ENCODE results near the gene TAS2R9. TPM values are rescaled to one million over a fixed set of nuclear protein-coding genes. Genes with fewer than 3 reads are reported as not detected.

TAS2R9 gene
- total RNA-seq, 1 experiment from 2014 or later: not detected

GRCh38 chr12:10842862-10843261 lies 32.9 kb upstream of the TAS2R9 start:
- ChIA-PET CTCF (no interaction called here), RAD21 (ENCODE audit: low non-redundant PET in 1 of 2, low total read pairs in 2 of 2, uncharacterized antibody in 2 of 2, unreplicated experiment in 2 of 2) (no interaction called here), POLR2A (no interaction called here)
- H4K20me1 ChIP-seq (ENCODE audit: insufficient read depth): no peaks in the 10 kb centered on the region
- no peak overlapping the region for H3K4me3 ChIP-seq (replicated peaks in 1 of 2; ENCODE audit: low read depth in 1 of 2, low read length in 2 of 2)
- H3K9me2 ChIP-seq (ENCODE audit: insufficient read depth): no peaks in the 10 kb centered on the region
- TF ChIP-seq EZH2phosphoT487 (IDR thresholded peaks at IDR 0.05; ENCODE audit: borderline replicate concordance): no peak
- TF ChIP-seq REST (IDR thresholded peaks at IDR 0.05; ENCODE audit: low read depth): no peak
- TF ChIP-seq CTCF (IDR thresholded peaks at IDR 0.05 in 2 of 3, conservative IDR thresholded peaks at IDR 0.05 in 1 of 3; ENCODE audit: borderline replicate concordance in 1 of 3, insufficient read depth in 1 of 3, low read depth in 2 of 3, low read length in 2 of 3): no peak
- TF ChIP-seq ZFX (IDR thresholded peaks at IDR 0.05): no peak
- no peak for TF ChIP-seq POLR2AphosphoS5 (IDR thresholded peaks at IDR 0.05; ENCODE audit: low read depth, low read length)
- TF ChIP-seq EGR1 (IDR thresholded peaks at IDR 0.05; ENCODE audit: low read depth): no peak
- no peak for TF ChIP-seq ATF3 (IDR thresholded peaks at IDR 0.05)
- no peak for TF ChIP-seq JUND (IDR thresholded peaks at IDR 0.05)
- TF ChIP-seq ZBTB33 (IDR thresholded peaks at IDR 0.05; ENCODE audit: extremely low read depth, insufficient replicate concordance, low read length): no peak
- TF ChIP-seq EZH2 (IDR thresholded peaks at IDR 0.05): no peak
- no peak for TF ChIP-seq SRF (IDR thresholded peaks at IDR 0.05; ENCODE audit: low read depth)
- TF ChIP-seq MAX (IDR thresholded peaks at IDR 0.05): no peak
- TF ChIP-seq SP1 (IDR thresholded peaks at IDR 0.05; ENCODE audit: low read depth): no peak
- TF ChIP-seq FOSL1 (IDR thresholded peaks at IDR 0.05; ENCODE audit: low read depth): no peak
- no peak for TF ChIP-seq CBX3 (IDR thresholded peaks at IDR 0.05; ENCODE audit: low read depth)
- no peak for TF ChIP-seq YY1 (IDR thresholded peaks at IDR 0.05; ENCODE audit: extremely low read depth, insufficient replicate concordance, low read depth, low read length)
- TF ChIP-seq TCF7L2 (IDR thresholded peaks at IDR 0.05; ENCODE audit: borderline replicate concordance, extremely low read depth, insufficient read depth, insufficient read length): no peak
- no peaks in the 10 kb centered on the region for H3K36me3 ChIP-seq (ENCODE audit: control insufficient read depth in 1 of 2, insufficient read depth in 2 of 2, low read length in 2 of 2)
- H3K27me3 ChIP-seq (ENCODE audit: insufficient read depth, low read length): no peaks in the 10 kb centered on the region
- H3K9ac ChIP-seq (ENCODE audit: low read length): no peak overlapping the region
- H3K4me2 ChIP-seq (ENCODE audit: low read length): no peak overlapping the region
- H3K27ac ChIP-seq (ENCODE audit: low read depth, low read length): no peak overlapping the region
- H3K79me2 ChIP-seq (ENCODE audit: insufficient read depth, low read length): no peaks in the 10 kb centered on the region
- no peak for ATAC-seq
- intact Hi-C loops (cut with micrococcal nuclease): no loop called here
- no peak for DNase-seq (ENCODE audit: low read depth, low spot score)
- no TSS peak for BruUV-seq (replicated peaks)
- no peaks in the 10 kb centered on the region for H3K4me1 ChIP-seq (ENCODE audit: control insufficient read depth in 1 of 2, insufficient read depth in 2 of 2, low read length in 2 of 2)
- no peaks in the 10 kb centered on the region for H3K9me3 ChIP-seq (ENCODE audit: control insufficient read depth in 1 of 2, insufficient read depth in 1 of 2, low read depth in 1 of 2, low read length in 2 of 2)
- no peak overlapping the region for H2AFZ ChIP-seq (ENCODE audit: low read depth, low read length, poor library complexity, severe bottlenecking)
